Tibial artery (tissue), 4 donors: ENCODE data around the gene KLHL8.

Source experiments
- DNase-seq, 2 donors: peaks; one replicate each; pipeline ENCODE4 v3.0.0-alpha.2; 2019
- H3K27ac ChIP-seq, 2 donors: fragments of 200-600 bp; sonication (generic) in 1 of 2; 1 replicate in 1 of 2; 2 replicates in 1 of 2; pipeline ENCODE4 v1.5.1; 2018 to 2019; ENCODE audit warnings: mild to moderate bottlenecking in 1 of 2
- H3K27me3 ChIP-seq, 2 donors: fragments of 200-600 bp; sonication (generic) in 1 of 2; one replicate each; pipeline versions ENCODE4 v1.5.1 to v1.6.0; 2016 to 2019
- H3K36me3 ChIP-seq, 3 donors: fragments of 200-600 bp; sonication (generic) in 2 of 3; one replicate each; pipeline ENCODE4 v1.5.1; 2016 to 2019; ENCODE audit warnings: mild to moderate bottlenecking in 2 of 3
- H3K4me1 ChIP-seq, 4 donors: fragments of 200-600 bp; sonication (generic) in 2 of 4; 1 replicate in 3 of 4; 2 replicates in 1 of 4; pipeline ENCODE4 v1.5.1; 2016 to 2019
- H3K4me3 ChIP-seq, 2 donors: fragments of 200-600 bp; sonication (generic) in 1 of 2; 1 replicate in 1 of 2; 2 replicates in 1 of 2; pipeline ENCODE4 v1.5.1; 2018 to 2019; ENCODE audit warnings: mild to moderate bottlenecking in 2 of 2
- H3K9me3 ChIP-seq, 3 donors: fragments of 200-600 bp; sonication (generic) in 1 of 3; one replicate each; pipeline ENCODE4 v1.5.1; 2016 to 2019
- CTCF ChIP-seq, 2 experiments: fragments of 200-600 bp in 1 of 2; fragments of 450-650 bp in 1 of 2; IDR thresholded peaks; one replicate each; pipeline ENCODE4 v1.5.1; 2017 to 2019; ENCODE audit warnings: antibody characterized with exemption in 2 of 2, mild to moderate bottlenecking in 1 of 2, moderate library complexity in 1 of 2
- intact Hi-C: fragments of 100-400 bp; cut with DNase I; formaldehyde crosslinking; loops from one replicate; pipeline ENCODE4 v1.15.0; 2023; ENCODE audit warnings: low total_unique reads

Gene KLHL8

GRCh38 chr4:87250294-87250693 lies 29.9 kb upstream of the KLHL8 start:
- intact Hi-C loops, result no loop called here
- DNase-seq, result no peak
- H3K27ac ChIP-seq, result no peak overlapping the region
- H3K27me3 ChIP-seq, result no peaks in the 10 kb centered on the region
- no peak for TF ChIP-seq CTCF (IDR thresholded peaks at IDR 0.05)
- H3K9me3 ChIP-seq, result no peaks in the 10 kb centered on the region
- no peak overlapping the region for H3K4me3 ChIP-seq
- no peaks in the 10 kb centered on the region for H3K4me1 ChIP-seq
- H3K36me3 ChIP-seq, result no peaks in the 10 kb centered on the region

DNA sequence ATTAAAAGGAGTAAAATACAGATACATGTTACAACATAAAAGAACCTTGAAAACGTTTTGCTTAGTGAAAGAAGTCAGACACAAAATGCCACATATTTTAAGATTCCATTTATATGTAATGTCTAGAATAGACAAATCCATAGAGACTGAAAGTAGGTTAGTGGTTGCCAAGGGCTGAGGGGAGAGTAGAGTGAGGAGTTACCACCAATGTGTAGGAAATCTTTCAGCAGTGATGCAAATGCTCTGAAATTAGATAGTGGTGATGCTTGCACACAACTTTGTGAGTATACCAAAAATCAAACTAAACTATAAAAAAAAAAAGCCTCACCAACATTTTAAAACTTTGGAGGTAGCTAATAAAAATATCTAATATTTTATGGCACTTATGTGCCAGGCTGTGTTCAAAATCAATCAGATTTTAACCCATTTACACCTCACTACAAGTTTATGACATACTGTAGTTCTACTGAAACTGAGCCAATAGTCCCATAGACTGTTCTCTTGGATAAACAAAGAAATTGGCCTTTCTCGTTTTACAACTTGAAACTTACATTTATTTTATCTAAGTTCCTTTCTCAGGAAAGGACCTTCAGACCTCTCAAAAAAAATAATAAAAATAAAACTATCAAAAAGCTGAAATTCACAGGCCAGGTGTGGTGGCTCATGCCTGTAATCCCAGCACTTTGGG lies 29.1 kb upstream of the KLHL8 start:
- Histone ChIP-seq H3K4me3 (no peak overlapping the region), H3K4me1 (no peaks in the 10 kb centered on the region), H3K27ac (no peak overlapping the region), H3K36me3 (no peaks in the 10 kb centered on the region), H3K9me3 (no peaks in the 10 kb centered on the region), H3K27me3 (no peaks in the 10 kb centered on the region)
- no peak for DNase-seq
- no peak for TF ChIP-seq CTCF (IDR thresholded peaks at IDR 0.05)
- intact Hi-C loops, result no loop called here

GRCh38 chr4:87243426-87244053 lies 23.1 kb upstream of the KLHL8 start:
- H3K36me3 ChIP-seq, result no peaks in the 10 kb centered on the region
- intact Hi-C loops, result no loop called here
- TF ChIP-seq CTCF (IDR thresholded peaks at IDR 0.05), result no peak
- H3K9me3 ChIP-seq, result peaks cover 0 to 21% (median 12%) of the 10 kb centered on the region in 3 donors
- H3K27ac ChIP-seq, result no peak overlapping the region
- DNase-seq, result no peak
- H3K4me1 ChIP-seq, result no peaks in the 10 kb centered on the region
- H3K27me3 ChIP-seq, result no peaks in the 10 kb centered on the region
- H3K4me3 ChIP-seq, result no peak overlapping the region

- DNase-seq, result no peak
- TF ChIP-seq CTCF (IDR thresholded peaks at IDR 0.05), result no peak
- H3K36me3 ChIP-seq, result no peaks in the 10 kb centered on the region
- intact Hi-C loops, result no loop called here
- H3K27me3 ChIP-seq, result no peaks in the 10 kb centered on the region
- H3K9me3 ChIP-seq, result peaks cover 0 to 21% (median 12%) of the 10 kb centered on the region in 3 donors
- H3K27ac ChIP-seq, result no peak overlapping the region
- no peak overlapping the region for H3K4me3 ChIP-seq
- peaks cover 0 to 1% (median under 1%) of the 10 kb centered on the region in 4 donors for H3K4me1 ChIP-seq
Observed at GRCh38 chr4:87241336-87241735, 20.9 kb upstream of the KLHL8 start.

DNA sequence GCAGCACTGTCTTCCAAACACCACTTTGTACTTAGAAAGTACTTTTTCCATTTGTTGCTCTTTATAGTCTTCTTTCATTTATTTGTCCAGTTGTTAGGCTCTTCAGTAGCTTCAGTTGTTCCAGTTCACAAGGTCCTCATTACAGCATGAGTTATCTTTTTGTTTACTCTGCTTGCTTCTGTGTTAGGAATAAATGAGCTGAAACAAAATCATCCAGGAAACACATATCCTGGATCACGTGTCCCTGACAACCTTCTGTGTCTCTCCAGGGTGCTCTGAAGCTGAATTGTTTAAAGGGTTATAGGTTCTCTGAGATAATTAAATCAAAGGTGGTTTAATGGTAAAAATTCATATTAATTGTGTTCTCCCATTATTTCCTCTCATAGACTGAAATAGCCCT lies 19.9 kb upstream of the KLHL8 start:
- no peak for DNase-seq
- intact Hi-C loops, result no loop called here
- no peak overlapping the region for H3K27ac ChIP-seq

More for the DNA sequence above, 19.9 kb upstream of the KLHL8 start:
- Histone ChIP-seq H3K4me1 (peaks cover 0 to 3% (median 1%) of the 10 kb centered on the region in 4 donors), H3K36me3 (no peaks in the 10 kb centered on the region), H3K9me3 (peaks cover 0 to 21% (median 12%) of the 10 kb centered on the region in 3 donors), H3K4me3 (no peak overlapping the region), H3K27me3 (no peaks in the 10 kb centered on the region)
- no peak for TF ChIP-seq CTCF (IDR thresholded peaks at IDR 0.05)
